GM12865 (cell line): ENCODE results near the gene CCDC150.
"Not testable (repeated sequence)": the region's sequence is repeated elsewhere in the genome, so short reads cannot be mapped to it uniquely, and the experiment has no call there.

ENCODE experiments used
- DNase-seq: peaks from one replicate; pipeline ENCODE4 v3.0.0; 2010; ENCODE audit warnings: low read depth
- H3K4me3 ChIP-seq: 2 replicates; pipeline ENCODE4 v1.5.1; 2011; ENCODE audit warnings: mild to moderate bottlenecking, low read depth, low read length, control low read depth
- CTCF ChIP-seq: IDR thresholded peaks from 2 replicates; pipeline ENCODE4 v1.5.1; 2011; ENCODE audit warnings: low read length, control low read depth, low read depth, inconsistent platforms; ENCODE audit not compliant: insufficient read depth; ENCODE audit errors: missing control alignments

The CCDC150 gene

GRCh38 chr2:196718419-196719109 is 79.0 kb downstream of the CCDC150 start:
- DNase-seq = no peak
- H3K4me3 ChIP-seq = no peak overlapping the region
- no peak for TF ChIP-seq CTCF

- H3K4me3 ChIP-seq = no peak overlapping the region
- DNase-seq = no peak
- TF ChIP-seq CTCF = no peak
These were observed 79.8 kb downstream of the CCDC150 start for GRCh38 chr2:196719110-196719872.

GRCh38 chr2:196723571-196723970 is 84.1 kb downstream of the CCDC150 start:
- no peak for DNase-seq
- no peak overlapping the region for H3K4me3 ChIP-seq
- no peak for TF ChIP-seq CTCF

- TF ChIP-seq CTCF = no peak
- DNase-seq = no peak
- H3K4me3 ChIP-seq = no peak overlapping the region
These were observed 85.7 kb downstream of the CCDC150 start for GRCh38 chr2:196725218-196725617.

GRCh38 chr2:196725882-196726281 is 86.4 kb downstream of the CCDC150 start:
- no peak overlapping the region for H3K4me3 ChIP-seq
- TF ChIP-seq CTCF = no peak
- DNase-seq = peak; percentile 68

- DNase-seq = no peak
- no peak for TF ChIP-seq CTCF
- H3K4me3 ChIP-seq = no peak overlapping the region
These were observed 89.9 kb downstream of the CCDC150 start for GRCh38 chr2:196729418-196729817.

GRCh38 chr2:196736646-196737045 is 97.1 kb downstream of the CCDC150 start:
- not testable (repeated sequence) for DNase-seq, H3K4me3 ChIP-seq
